H9 (cell line): ENCODE data around the gene RCAN1. TPM values are rescaled to one million over a fixed set of nuclear protein-coding genes. Genes with fewer than 3 reads are reported as not detected.

Experiments
- DNase-seq: peaks from one replicate; pipeline ENCODE4 v3.0.0-alpha.2; 2017
- H2AFZ ChIP-seq: one replicate; pipeline ENCODE4 v1.6.1; 2013; ENCODE audit warnings: mild to moderate bottlenecking, low read length, control low read depth, moderate library complexity
- H2AK5ac ChIP-seq: 2 replicates; pipeline ENCODE4 v1.6.1; 2013; ENCODE audit warnings: low read length, control low read depth, mixed read lengths; ENCODE audit not compliant: insufficient read length
- H2BK120ac ChIP-seq: one replicate; pipeline ENCODE4 v1.6.1; 2013; ENCODE audit warnings: low read depth, mild to moderate bottlenecking, low read length, control low read depth, inconsistent platforms; ENCODE audit not compliant: poor library complexity, severe bottlenecking
- H2BK12ac ChIP-seq: 2 replicates; pipeline ENCODE4 v1.6.1; 2013; ENCODE audit warnings: low read length, control low read depth, mixed read lengths, low read depth; ENCODE audit not compliant: insufficient read length
- H2BK15ac ChIP-seq: 2 replicates; pipeline ENCODE4 v1.6.1; 2013; ENCODE audit warnings: low read depth, low read length, control low read depth
- H2BK20ac ChIP-seq: one replicate; pipeline ENCODE4 v1.6.1; 2013; ENCODE audit warnings: low read depth, mild to moderate bottlenecking, low read length, control low read depth, inconsistent platforms; ENCODE audit not compliant: poor library complexity, severe bottlenecking
- H2BK5ac ChIP-seq: 2 replicates; pipeline ENCODE4 v1.6.1; 2013; ENCODE audit warnings: low read length, control low read depth, mixed read lengths; ENCODE audit not compliant: insufficient read length
- H3K14ac ChIP-seq: 2 replicates; pipeline ENCODE4 v1.6.1; 2013; ENCODE audit warnings: low read length, control low read depth; ENCODE audit not compliant: insufficient read depth
- H3K18ac ChIP-seq: 2 replicates; pipeline ENCODE4 v1.6.1; 2013; ENCODE audit warnings: low read depth, mild to moderate bottlenecking, mixed read lengths, low read length, control low read depth; ENCODE audit not compliant: insufficient read length
- H3K23ac ChIP-seq: 2 replicates; pipeline ENCODE4 v1.6.1; 2013; ENCODE audit warnings: low read length, control low read depth, mixed read lengths, low read depth; ENCODE audit not compliant: insufficient read length
- H3K23me2 ChIP-seq: 2 replicates; pipeline ENCODE4 v1.6.1; 2013; ENCODE audit warnings: low read depth, mild to moderate bottlenecking, mixed read lengths, low read length, control low read depth; ENCODE audit not compliant: insufficient read length, poor library complexity, severe bottlenecking
- H3K27ac ChIP-seq: 2 replicates; pipeline ENCODE4 v1.5.1; 2013; ENCODE audit warnings: low read length, control low read depth, mixed read lengths, low read depth; ENCODE audit not compliant: insufficient read length
- H3K27me3 ChIP-seq: 2 replicates; pipeline ENCODE4 v1.6.1; 2013; ENCODE audit warnings: low read length, control low read depth, inconsistent platforms; ENCODE audit not compliant: insufficient read depth
- H3K4ac ChIP-seq: 2 replicates; pipeline ENCODE4 v1.6.1; 2013; ENCODE audit warnings: low read depth, mild to moderate bottlenecking, control low read depth, inconsistent platforms, low read length, moderate library complexity
- H3K4me1 ChIP-seq: 2 replicates; pipeline ENCODE4 v1.6.1; 2013; ENCODE audit warnings: low read length, control low read depth, inconsistent platforms; ENCODE audit not compliant: insufficient read depth
- H3K4me2 ChIP-seq: 2 replicates; pipeline ENCODE4 v1.6.1; 2013; ENCODE audit warnings: low read length, control low read depth, mixed read lengths; ENCODE audit not compliant: insufficient read length, insufficient read depth
- H3K56ac ChIP-seq: 2 replicates; pipeline ENCODE4 v1.6.1; 2013; ENCODE audit warnings: low read depth, mild to moderate bottlenecking, mixed read lengths, low read length, control low read depth; ENCODE audit not compliant: insufficient read length
- H3K79me1 ChIP-seq: 2 replicates; pipeline ENCODE4 v1.6.1; 2013; ENCODE audit warnings: low read depth, mild to moderate bottlenecking, moderate library complexity, low read length, control low read depth, inconsistent platforms; ENCODE audit not compliant: insufficient read depth, poor library complexity, severe bottlenecking
- H3K79me2 ChIP-seq: 2 replicates; pipeline ENCODE4 v1.6.1; 2013; ENCODE audit warnings: low read length, control low read depth, inconsistent platforms; ENCODE audit not compliant: insufficient read depth
- H3K9ac ChIP-seq: 2 replicates; pipeline ENCODE4 v1.6.1; 2013; ENCODE audit warnings: low read length, control low read depth, mixed read lengths; ENCODE audit not compliant: insufficient read length; ENCODE audit errors: extremely low read depth
- H3K9me3 ChIP-seq: one replicate; pipeline ENCODE4 v1.6.1; 2013; ENCODE audit warnings: low read depth, low read length, inconsistent platforms; ENCODE audit not compliant: control insufficient read depth
- H3T11ph ChIP-seq: one replicate; pipeline ENCODE4 v1.6.1; 2013; ENCODE audit warnings: mild to moderate bottlenecking, low read length, control low read depth, inconsistent platforms
- H4K20me1 ChIP-seq: one replicate; pipeline ENCODE4 v1.6.1; 2013; ENCODE audit not compliant: control insufficient read depth, insufficient read length, insufficient read depth
- H4K5ac ChIP-seq: 2 replicates; pipeline ENCODE4 v1.6.1; 2013; ENCODE audit warnings: low read depth, mild to moderate bottlenecking, mixed read lengths, low read length, control low read depth; ENCODE audit not compliant: insufficient read length
- H4K8ac ChIP-seq: replicated peaks from 2 replicates; pipeline ENCODE4 v1.6.1; 2013; ENCODE audit warnings: low read length, control low read depth, mixed read lengths, low read depth; ENCODE audit not compliant: insufficient read length
- H4K91ac ChIP-seq: 2 replicates; pipeline ENCODE4 v1.6.1; 2013; ENCODE audit warnings: low read depth, mild to moderate bottlenecking, moderate library complexity, mixed read lengths, low read length, control low read depth; ENCODE audit not compliant: insufficient read length
- H3K27ac Mint-ChIP-seq, 3 experiments: 2 replicates in 2 of 3; 3 replicates in 1 of 3; pipeline ENCODE4 v1.8.0; 2020 to 2021; ENCODE audit warnings: mixed read lengths in 3 of 3, mild to moderate bottlenecking in 1 of 3, moderate library complexity in 1 of 3
- H3K27me3 Mint-ChIP-seq: 2 replicates; pipeline ENCODE4 v1.8.0; 2021; ENCODE audit warnings: low read depth, mild to moderate bottlenecking, moderate library complexity, mixed read lengths
- H3K36me3 Mint-ChIP-seq, 3 experiments: 2 replicates in 2 of 3; 3 replicates in 1 of 3; pipeline ENCODE4 v1.8.0; 2020 to 2021; ENCODE audit warnings: low read depth in 3 of 3, mixed read lengths in 3 of 3; ENCODE audit not compliant: insufficient read depth in 1 of 3
- H3K4me1 Mint-ChIP-seq, 2 experiments: 2 replicates each; pipeline ENCODE4 v1.8.0; 2020; ENCODE audit warnings: mixed read lengths in 2 of 2
- H3K4me3 Mint-ChIP-seq, 2 experiments: 2 replicates in 1 of 2; 3 replicates in 1 of 2; pipeline ENCODE4 v1.8.0; 2020 to 2021; ENCODE audit warnings: mild to moderate bottlenecking in 2 of 2, mixed read lengths in 2 of 2, moderate library complexity in 1 of 2
- H3K9me3 Mint-ChIP-seq, 2 experiments: 2 replicates in 1 of 2; 3 replicates in 1 of 2; pipeline ENCODE4 v1.8.0; 2020; ENCODE audit warnings: mild to moderate bottlenecking in 2 of 2, mixed read lengths in 2 of 2, moderate library complexity in 1 of 2
- CTCF ChIP-seq: fragments of 200-600 bp; sonication (generic); conservative IDR thresholded peaks from 3 replicates; pipeline ENCODE4 v1.8.0; 2021; ENCODE audit warnings: antibody characterized with exemption, mild to moderate bottlenecking
- WGBS: extraction: QIAGEN DNeasy Blood & Tissue Kit; methylation state at CpG from one replicate; pipeline ENCODE4 v1.1.7; 2013; ENCODE audit warnings: missing lambda C conversion rate, low lambda C conversion rate, mixed read lengths; ENCODE audit not compliant: insufficient read length; ENCODE audit errors: extremely low coverage; 5-methylcytosine and 5-hydroxymethylcytosine counted together
- total RNA-seq: library from RNA; stranded (reverse); gene quantifications from 2 replicates; pipeline ENCODE4 v1.2.1, GENCODE V29; 2021

Gene RCAN1
- total RNA-seq, 1 experiment from 2014 or later = 7.0 TPM

- Histone ChIP-seq H2BK120ac (no peak overlapping the region), H3K27ac (no peak overlapping the region), H3K4ac (no peak overlapping the region), H3K4me2 (no peak overlapping the region), H3K18ac (no peak overlapping the region), H3K23ac (no peak overlapping the region), H2BK12ac (no peak overlapping the region), H2AFZ (no peak overlapping the region), H3K14ac (no peak overlapping the region), H3K9ac (no peak overlapping the region), H3K79me2 (no peaks in the 10 kb centered on the region), H2BK5ac (no peak overlapping the region), H2BK20ac (no peak overlapping the region), H4K5ac (no peak overlapping the region), H3K27me3 (no peaks in the 10 kb centered on the region), H3T11ph (no peak overlapping the region), H3K4me1 (peaks cover 2% of the 10 kb centered on the region), H2AK5ac (no peak overlapping the region), H3K23me2 (no peaks in the 10 kb centered on the region), H3K9me3 (no peaks in the 10 kb centered on the region), H3K79me1 (no peaks in the 10 kb centered on the region), H4K20me1 (no peaks in the 10 kb centered on the region), H2BK15ac (no peak overlapping the region), H4K91ac (no peak overlapping the region), H3K56ac (no peak overlapping the region), H4K8ac (no peak overlapping the region)
- Mint-ChIP-seq H3K27me3 (peaks cover 7% of the 10 kb centered on the region), H3K36me3 (peaks cover 0 to 4% (median 1%) of the 10 kb centered on the region in 3 experiments; a peak in 1 of 7 replicates), H3K27ac (no peak overlapping the region), H3K4me1 (peaks cover 14 to 18% of the 10 kb centered on the region in 2 experiments), H3K9me3 (peaks cover 6 to 9% of the 10 kb centered on the region in 2 experiments), H3K4me3 (no peak overlapping the region)
- TF ChIP-seq CTCF = no peak
- no CpG with 5 or more reads among the region's 5 CpGs for WGBS
- no peak for DNase-seq
Measured at GRCh38 chr21:34540206-34540605, 74.7 kb downstream of the RCAN1 start.
